Measurements from ENCODE around the gene RRAGD. TPM values are rescaled to one million over a fixed set of nuclear protein-coding genes. Genes with fewer than 3 reads are reported as not detected.

Gene RRAGD
- total and polyA plus RNA-seq, 2 of the 13 experiments (the other 11 are each of a cell fraction or from before 2014, with no cell fraction given) = 0.35 to 0.53 TPM

- TF ChIP-seq AKNA (CRISPR knock-in tag; IDR thresholded peaks at IDR 0.05; ENCODE audit: borderline replicate concordance) = no peak
- TF ChIP-seq TSC22D2 (CRISPR knock-in tag; IDR thresholded peaks at IDR 0.05; ENCODE audit: borderline replicate concordance) = no peak
- no peak for TF ChIP-seq JDP2 (CRISPR knock-in tag; IDR thresholded peaks at IDR 0.05; ENCODE audit: borderline replicate concordance)
- TF ChIP-seq ZNF354B (CRISPR knock-in tag; IDR thresholded peaks at IDR 0.05) = no peak
- no peak; the same call in 1 of the 2 replicates for TF ChIP-seq ZSCAN21 (CRISPR knock-in tag; IDR thresholded peaks at IDR 0.05; ENCODE audit: borderline replicate concordance)
- no peak for TF ChIP-seq ZNF205 (CRISPR knock-in tag; IDR thresholded peaks at IDR 0.05)
- no peak for TF ChIP-seq ZNF235 (CRISPR knock-in tag; IDR thresholded peaks at IDR 0.05; ENCODE audit: borderline replicate concordance)
- no peak for TF ChIP-seq ARNT (IDR thresholded peaks at IDR 0.05)
- TF ChIP-seq BCL6 (CRISPR knock-in tag; IDR thresholded peaks at IDR 0.05) = peak; percentile 25; the same call in 1 of the 2 replicates
- TF ChIP-seq ZNF615 (CRISPR knock-in tag; IDR thresholded peaks at IDR 0.05; ENCODE audit: borderline replicate concordance) = 0 out of 2 replicates have a peak, but pooled peaks have one; percentile 56
- no peak for TF ChIP-seq THRA (CRISPR knock-in tag; IDR thresholded peaks at IDR 0.05; ENCODE audit: borderline replicate concordance)
- peak; percentile 62 for TF ChIP-seq POLR2AphosphoS5 (IDR thresholded peaks at IDR 0.05; ENCODE audit: low read depth, low read length)
- TF ChIP-seq HOXA9 (CRISPR knock-in tag; IDR thresholded peaks at IDR 0.05; ENCODE audit: borderline replicate concordance) = peak; percentile 62; the same call in 1 of the 2 replicates
- peak; percentile 84 for TF ChIP-seq TBX2 (CRISPR knock-in tag; IDR thresholded peaks at IDR 0.05; ENCODE audit: borderline replicate concordance)
- TF ChIP-seq SKIL (CRISPR knock-in tag; IDR thresholded peaks at IDR 0.05; ENCODE audit: borderline replicate concordance) = no peak
- peak; percentile 84 for TF ChIP-seq HNRNPL (IDR thresholded peaks at IDR 0.05; ENCODE audit: low read depth, low read length)
- peak; percentile 93 for TF ChIP-seq XBP1 (CRISPR knock-in tag; IDR thresholded peaks at IDR 0.05)
- no peak; the same call in 1 of the 2 replicates for TF ChIP-seq E2F5 (CRISPR knock-in tag; conservative IDR thresholded peaks at IDR 0.05)
- TF ChIP-seq ZNF550 (CRISPR knock-in tag; IDR thresholded peaks at IDR 0.05; ENCODE audit: borderline replicate concordance) = no peak
- peak; percentile 75; the same call in 1 of the 2 replicates for TF ChIP-seq ZNF253 (CRISPR knock-in tag; IDR thresholded peaks at IDR 0.05; ENCODE audit: borderline replicate concordance)
Observed at GRCh38 chr6:89352278-89353117, 59.6 kb downstream of the RRAGD start, which contains the start of gene UBE2J1 (continued).

All from HepG2 (cell line).